Endodermal cell (in vitro differentiated cells): ENCODE results near the gene AFF1. TPM values are rescaled to one million over a fixed set of nuclear protein-coding genes. Genes with fewer than 3 reads are reported as not detected.

ENCODE experiments used
- DNase-seq: peaks from one replicate; pipeline ENCODE4 v3.0.0-alpha.2; 2017
- H3K27ac ChIP-seq: 2 replicates; pipeline ENCODE4 v1.5.1; 2013; ENCODE audit warnings: mild to moderate bottlenecking, low read depth, low read length, moderate library complexity
- H3K27me3 ChIP-seq: 2 replicates; pipeline ENCODE4 v1.6.1; 2013; ENCODE audit warnings: mild to moderate bottlenecking, low read length, moderate library complexity; ENCODE audit not compliant: insufficient read depth, control insufficient read depth, poor library complexity, severe bottlenecking
- H3K36me3 ChIP-seq: 2 replicates; pipeline ENCODE4 v1.7.0; 2013; ENCODE audit warnings: mild to moderate bottlenecking, low read length, moderate library complexity; ENCODE audit not compliant: control insufficient read depth, insufficient read depth
- H3K4me1 ChIP-seq: one replicate; pipeline ENCODE4 v1.7.0; 2013; ENCODE audit warnings: low read length; ENCODE audit not compliant: control insufficient read depth, insufficient read depth
- H3K4me3 ChIP-seq: 2 replicates; pipeline ENCODE4 v1.5.1; 2013; ENCODE audit warnings: mild to moderate bottlenecking, low read length, moderate library complexity
- H3K9ac ChIP-seq: 2 replicates; pipeline ENCODE4 v1.6.1; 2013; ENCODE audit warnings: mild to moderate bottlenecking, low read length, moderate library complexity; ENCODE audit not compliant: poor library complexity, severe bottlenecking; ENCODE audit errors: extremely low read depth
- H3K9me3 ChIP-seq: 2 replicates; pipeline ENCODE4 v1.6.1; 2013; ENCODE audit warnings: mild to moderate bottlenecking, low read length, moderate library complexity; ENCODE audit not compliant: control insufficient read depth
- H3K27ac Mint-ChIP-seq: 2 replicates; pipeline ENCODE4 v1.8.0; 2020; ENCODE audit warnings: mixed read lengths
- H3K27me3 Mint-ChIP-seq: 2 replicates; pipeline ENCODE4 v1.8.0; 2021; ENCODE audit warnings: mild to moderate bottlenecking, mixed read lengths; ENCODE audit not compliant: insufficient read depth
- H3K36me3 Mint-ChIP-seq: 2 replicates; pipeline ENCODE4 v1.8.0; 2020; ENCODE audit warnings: low read depth, mixed read lengths
- H3K4me1 Mint-ChIP-seq: 2 replicates; pipeline ENCODE4 v1.8.0; 2020; ENCODE audit warnings: mixed read lengths
- H3K4me3 Mint-ChIP-seq: 2 replicates; pipeline ENCODE4 v1.8.0; 2020; ENCODE audit warnings: mild to moderate bottlenecking, moderate library complexity, mixed read lengths
- H3K9me3 Mint-ChIP-seq: 2 replicates; pipeline ENCODE4 v1.8.0; 2020; ENCODE audit warnings: mild to moderate bottlenecking, mixed read lengths
- WGBS, 2 experiments: methylation state at CpG; one replicate each; pipeline versions ENCODE4 v1.1.5 to v1.1.7; 2013; ENCODE audit warnings: missing lambda C conversion rate in 2 of 2, mixed read lengths in 1 of 2; ENCODE audit not compliant: insufficient coverage in 1 of 2, insufficient read length in 1 of 2; 5-methylcytosine and 5-hydroxymethylcytosine counted together
- total RNA-seq, 2 donors: library from RNA; stranded (reverse); fragmentation: NEBNext Ultra II Directional in 1 of 2; extraction: Animal tissue kit (Norgen Biotek cat#: 25700) in 1 of 2; gene quantifications; 2 replicates in 1 of 2; 3 replicates in 1 of 2; pipeline ENCODE4 v1.2.1, GENCODE V29; 2021
- TF ChIP-seq, protein P1 (sequence below): fragments of 200-600 bp; sonication (generic); conservative IDR thresholded peaks from 2 replicates; pipeline ENCODE4 v1.5.0; 2021; ENCODE audit warnings: antibody characterized with exemption, mild to moderate bottlenecking

AFF1 gene
- total RNA-seq, 2 donors from 2014 or later: 134 to 171 TPM

DNA sequence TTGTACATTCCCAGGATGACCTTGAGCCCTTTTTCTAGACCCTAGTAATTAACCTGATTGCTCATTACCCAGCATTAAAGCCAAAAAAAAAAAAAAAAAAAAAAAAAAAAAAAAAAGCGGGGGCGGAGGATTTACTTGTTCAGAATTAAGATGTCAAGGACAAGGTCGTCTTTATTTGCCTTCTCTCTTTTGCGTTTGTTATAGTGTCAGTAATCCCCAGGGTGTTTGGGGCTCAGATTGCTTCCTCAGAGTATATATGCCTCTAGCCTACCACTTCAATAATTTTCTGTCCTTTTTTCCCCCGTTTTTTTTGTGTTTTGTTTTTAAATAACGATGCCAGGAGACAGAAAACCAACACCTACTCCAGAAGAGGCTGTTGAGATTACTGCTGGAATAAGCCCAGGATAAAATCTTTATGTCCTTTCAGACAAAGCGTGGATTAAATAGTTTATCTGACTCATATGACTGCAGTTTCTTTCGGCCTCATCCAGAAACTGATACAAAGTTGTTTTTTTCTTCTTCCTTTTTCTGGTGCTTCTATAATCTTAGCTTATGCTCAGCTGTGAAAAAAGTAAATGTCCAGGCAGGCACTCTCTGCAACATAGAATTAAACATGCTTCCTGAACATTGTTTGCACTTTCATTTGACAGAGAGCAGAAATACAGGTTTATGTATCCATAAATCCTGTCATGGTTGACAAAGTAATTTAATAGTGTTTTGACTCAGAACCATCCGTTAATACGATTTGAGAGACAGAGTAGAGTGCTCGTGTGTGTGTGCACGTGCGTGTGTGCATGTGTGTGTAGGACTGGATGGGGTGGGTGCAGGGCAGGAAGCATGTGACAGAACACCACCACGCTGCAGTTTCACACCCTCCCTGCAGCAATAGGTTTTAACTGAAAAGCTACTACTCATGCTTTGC is 138.6 kb downstream of the AFF1 start:
- Histone ChIP-seq H3K4me3 (no peak overlapping the region), H3K27me3 (no peaks in the 10 kb centered on the region), H3K36me3 (peaks cover 17% of the 10 kb centered on the region), H3K9ac (no peak overlapping the region), H3K27ac (peak overlapping the region; percentile 94), H3K4me1 (peaks cover 2% of the 10 kb centered on the region), H3K9me3 (no peaks in the 10 kb centered on the region)
- Mint-ChIP-seq H3K36me3 (peaks cover 5% of the 10 kb centered on the region), H3K4me1 (peaks cover 47% of the 10 kb centered on the region), H3K27me3 (no peaks in the 10 kb centered on the region), H3K9me3 (no peaks in the 10 kb centered on the region), H3K4me3 (no peak overlapping the region), H3K27ac (peak overlapping the region; percentile 10)
- WGBS, 2 experiments: 67 to 85% methylated on average over 5 to 14 of the region's 14 CpGs
- no peak for DNase-seq
- TF ChIP-seq, protein P1, sequence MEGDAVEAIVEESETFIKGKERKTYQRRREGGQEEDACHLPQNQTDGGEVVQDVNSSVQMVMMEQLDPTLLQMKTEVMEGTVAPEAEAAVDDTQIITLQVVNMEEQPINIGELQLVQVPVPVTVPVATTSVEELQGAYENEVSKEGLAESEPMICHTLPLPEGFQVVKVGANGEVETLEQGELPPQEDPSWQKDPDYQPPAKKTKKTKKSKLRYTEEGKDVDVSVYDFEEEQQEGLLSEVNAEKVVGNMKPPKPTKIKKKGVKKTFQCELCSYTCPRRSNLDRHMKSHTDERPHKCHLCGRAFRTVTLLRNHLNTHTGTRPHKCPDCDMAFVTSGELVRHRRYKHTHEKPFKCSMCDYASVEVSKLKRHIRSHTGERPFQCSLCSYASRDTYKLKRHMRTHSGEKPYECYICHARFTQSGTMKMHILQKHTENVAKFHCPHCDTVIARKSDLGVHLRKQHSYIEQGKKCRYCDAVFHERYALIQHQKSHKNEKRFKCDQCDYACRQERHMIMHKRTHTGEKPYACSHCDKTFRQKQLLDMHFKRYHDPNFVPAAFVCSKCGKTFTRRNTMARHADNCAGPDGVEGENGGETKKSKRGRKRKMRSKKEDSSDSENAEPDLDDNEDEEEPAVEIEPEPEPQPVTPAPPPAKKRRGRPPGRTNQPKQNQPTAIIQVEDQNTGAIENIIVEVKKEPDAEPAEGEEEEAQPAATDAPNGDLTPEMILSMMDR: no peak

DNA sequence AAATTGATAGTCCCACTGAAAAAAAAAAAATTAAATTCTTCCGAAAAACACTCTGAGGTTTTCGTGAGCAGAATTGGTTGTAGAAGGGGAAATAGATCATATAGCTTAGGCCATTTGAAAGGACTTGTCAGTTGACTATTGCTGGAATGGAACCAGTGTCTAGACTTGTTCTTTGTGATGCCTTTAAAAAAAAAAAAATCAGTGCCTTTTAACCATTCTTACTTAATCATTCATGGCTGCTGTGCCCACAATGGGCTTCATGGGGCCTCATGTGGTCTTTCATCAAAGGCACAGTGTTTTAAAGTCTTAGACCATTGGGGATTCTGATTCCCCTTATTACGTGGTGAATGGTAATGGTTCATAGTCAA is 139.3 kb downstream of the AFF1 start:
- Mint-ChIP-seq H3K27ac (peak overlapping the region; percentile 7), H3K4me1 (peaks cover 45% of the 10 kb centered on the region), H3K4me3 (no peak overlapping the region), H3K9me3 (no peaks in the 10 kb centered on the region), H3K27me3 (no peaks in the 10 kb centered on the region), H3K36me3 (peaks cover 5% of the 10 kb centered on the region)
- no peak overlapping the region for H3K9ac ChIP-seq
- peaks cover 20% of the 10 kb centered on the region for H3K36me3 ChIP-seq
- 76 to 80% methylated on average over 3 of the region's 3 CpGs for WGBS, 2 experiments
- no peaks in the 10 kb centered on the region for H3K9me3 ChIP-seq
- peaks cover 2% of the 10 kb centered on the region for H3K4me1 ChIP-seq
- DNase-seq: no peak
- peak overlapping the region; percentile 94 for H3K27ac ChIP-seq
- no peaks in the 10 kb centered on the region for H3K27me3 ChIP-seq
- TF ChIP-seq, protein P1: no peak
- H3K4me3 ChIP-seq: no peak overlapping the region

DNA sequence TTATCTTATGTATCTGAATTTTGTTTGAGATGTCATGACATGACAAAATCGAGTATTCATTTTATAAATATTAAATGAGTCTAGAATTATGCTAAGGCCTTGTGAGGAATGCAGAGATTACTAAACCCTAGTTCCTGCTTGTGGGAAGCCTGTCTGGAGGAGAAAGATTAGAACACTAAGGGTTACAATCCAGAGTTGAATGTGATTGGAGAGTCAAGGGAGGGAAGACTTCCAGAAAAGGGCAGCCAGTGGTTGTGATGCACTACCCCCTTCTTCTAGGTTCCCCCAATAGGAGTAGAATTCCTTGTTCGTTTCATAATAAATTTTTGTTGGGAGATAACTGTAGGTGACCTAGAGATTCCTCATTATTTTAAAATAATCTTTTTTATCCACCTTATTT is 141.1 kb downstream of the AFF1 start:
- 78% methylated on average over 1 of the region's 2 CpGs; no CpG with 5 or more reads in 1 of the 2 experiments for WGBS, 2 experiments
- Histone ChIP-seq H3K27me3 (no peaks in the 10 kb centered on the region), H3K9ac (no peak overlapping the region), H3K4me3 (no peak overlapping the region), H3K27ac (no peak overlapping the region), H3K36me3 (peaks cover 20% of the 10 kb centered on the region), H3K9me3 (no peaks in the 10 kb centered on the region), H3K4me1 (peaks cover 12% of the 10 kb centered on the region)
- Mint-ChIP-seq H3K4me1 (peaks cover 53% of the 10 kb centered on the region), H3K27ac (no peak overlapping the region), H3K9me3 (no peaks in the 10 kb centered on the region), H3K4me3 (no peak overlapping the region), H3K36me3 (peaks cover 12% of the 10 kb centered on the region), H3K27me3 (no peaks in the 10 kb centered on the region)
- TF ChIP-seq, protein P1: no peak
- DNase-seq: no peak
